ENCODE data around the gene CAGE1. TPM values are rescaled to one million over a fixed set of nuclear protein-coding genes. Genes with fewer than 3 reads are reported as not detected.

The CAGE1 gene
- total RNA-seq, 1 experiment from 2014 or later = not detected

DNA sequence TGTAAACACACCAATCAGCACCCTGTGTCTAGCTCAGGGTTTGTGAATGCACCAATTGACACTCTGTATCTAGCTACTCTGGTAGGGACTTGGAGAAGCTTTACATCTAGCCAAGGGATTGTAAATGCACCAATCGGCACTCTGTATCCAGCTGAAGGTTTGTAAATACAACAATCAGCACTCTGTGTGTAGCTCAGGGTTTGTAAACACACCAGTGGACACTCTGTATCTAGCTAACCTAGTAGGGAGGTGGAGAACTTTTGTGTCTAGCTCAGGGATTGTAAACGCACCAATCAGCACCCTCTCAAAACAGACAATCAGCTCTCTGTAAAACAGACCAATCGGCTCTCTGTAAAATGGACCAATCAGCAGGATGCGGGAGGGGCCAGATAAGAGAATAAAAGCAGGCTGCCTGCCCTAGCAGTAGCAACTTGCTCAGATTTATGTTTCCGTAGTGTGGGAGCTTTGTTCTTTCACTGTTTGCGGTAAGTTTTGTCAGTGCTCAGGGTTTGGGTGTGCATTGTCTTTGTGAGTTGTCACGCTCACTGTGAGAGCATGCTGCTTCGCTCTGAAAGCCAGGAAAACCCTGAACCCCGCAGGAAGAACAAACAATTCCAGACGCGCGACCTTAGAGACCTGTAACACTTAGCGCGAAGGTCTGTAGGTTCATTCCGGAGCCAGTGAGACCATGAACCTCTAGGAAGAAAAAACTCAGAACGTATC, 37.1 kb upstream of the CAGE1 start:
- H3K4me1 Mint-ChIP-seq (ENCODE audit: low read depth, unreplicated experiment) = no peaks in the 10 kb centered on the region
- no peak overlapping the region for H3K27ac Mint-ChIP-seq (ENCODE audit: unreplicated experiment)
- no peak overlapping the region for H3K4me3 Mint-ChIP-seq (ENCODE audit: low read depth, unreplicated experiment)
- no peak for TF ChIP-seq CTCF (IDR thresholded peaks at IDR 0.05; ENCODE audit: unreplicated experiment)
- H3K36me3 Mint-ChIP-seq (ENCODE audit: insufficient read depth, unreplicated experiment) = no peaks in the 10 kb centered on the region
- no peaks in the 10 kb centered on the region for H3K27me3 Mint-ChIP-seq (ENCODE audit: unreplicated experiment)
- no peaks in the 10 kb centered on the region for H3K9me3 Mint-ChIP-seq (ENCODE audit: low read depth, unreplicated experiment)
- BruUV-seq (replicated peaks) = no TSS peak
- DNase-seq = no peak
- intact Hi-C loops (cut with micrococcal nuclease; ENCODE audit: unreplicated experiment) = loop anchor here (5.0 kb wide), 2 partner anchors 116 to 191 kb away; partner anchors contain the start of gene DSP
- CTCF ChIA-PET = interaction anchor here (0.9 kb wide), 1 partner anchor 189 kb away, joined by 3 read pairs; no protein-coding TSS in a partner anchor

DNA sequence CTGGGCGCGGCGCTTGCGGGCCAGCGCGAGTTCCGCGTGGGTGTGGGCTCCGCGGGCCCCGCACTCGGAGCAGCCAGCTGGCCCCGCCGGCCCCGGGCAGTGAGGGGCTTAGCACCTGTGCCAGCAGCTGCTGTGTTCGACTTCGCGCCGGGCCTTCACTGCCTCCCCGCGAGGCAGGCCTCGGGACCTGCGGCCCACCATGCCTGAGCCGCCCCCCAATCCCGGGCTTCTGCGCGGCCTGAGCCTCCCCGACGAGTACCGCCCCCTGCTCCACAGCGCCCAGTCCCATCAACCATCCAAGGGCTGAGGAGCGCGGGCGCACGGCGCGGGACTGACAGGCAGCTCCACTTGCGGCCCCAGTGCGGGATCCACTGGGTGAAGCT, 36.3 kb upstream of the CAGE1 start:
- H3K4me1 Mint-ChIP-seq (ENCODE audit: low read depth, unreplicated experiment) = no peaks in the 10 kb centered on the region
- no TSS peak for BruUV-seq (replicated peaks)
- no peak for TF ChIP-seq CTCF (IDR thresholded peaks at IDR 0.05; ENCODE audit: unreplicated experiment)
- CTCF ChIA-PET = interaction anchor here (0.6 to 1.3 kb wide), 4 partner anchors 135 to 767 kb away, joined by 3 to 12 read pairs (median 4); no protein-coding TSS in a partner anchor
- H3K27ac Mint-ChIP-seq (ENCODE audit: unreplicated experiment) = no peak overlapping the region
- H3K9me3 Mint-ChIP-seq (ENCODE audit: low read depth, unreplicated experiment) = no peaks in the 10 kb centered on the region
- intact Hi-C loops (cut with micrococcal nuclease; ENCODE audit: unreplicated experiment) = loop anchor here (5.0 kb wide), 2 partner anchors 117 to 192 kb away; partner anchors contain the start of gene DSP
- H3K36me3 Mint-ChIP-seq (ENCODE audit: insufficient read depth, unreplicated experiment) = no peaks in the 10 kb centered on the region
- H3K4me3 Mint-ChIP-seq (ENCODE audit: low read depth, unreplicated experiment) = no peak overlapping the region
- H3K27me3 Mint-ChIP-seq (ENCODE audit: unreplicated experiment) = no peaks in the 10 kb centered on the region
- no peak for DNase-seq

DNA sequence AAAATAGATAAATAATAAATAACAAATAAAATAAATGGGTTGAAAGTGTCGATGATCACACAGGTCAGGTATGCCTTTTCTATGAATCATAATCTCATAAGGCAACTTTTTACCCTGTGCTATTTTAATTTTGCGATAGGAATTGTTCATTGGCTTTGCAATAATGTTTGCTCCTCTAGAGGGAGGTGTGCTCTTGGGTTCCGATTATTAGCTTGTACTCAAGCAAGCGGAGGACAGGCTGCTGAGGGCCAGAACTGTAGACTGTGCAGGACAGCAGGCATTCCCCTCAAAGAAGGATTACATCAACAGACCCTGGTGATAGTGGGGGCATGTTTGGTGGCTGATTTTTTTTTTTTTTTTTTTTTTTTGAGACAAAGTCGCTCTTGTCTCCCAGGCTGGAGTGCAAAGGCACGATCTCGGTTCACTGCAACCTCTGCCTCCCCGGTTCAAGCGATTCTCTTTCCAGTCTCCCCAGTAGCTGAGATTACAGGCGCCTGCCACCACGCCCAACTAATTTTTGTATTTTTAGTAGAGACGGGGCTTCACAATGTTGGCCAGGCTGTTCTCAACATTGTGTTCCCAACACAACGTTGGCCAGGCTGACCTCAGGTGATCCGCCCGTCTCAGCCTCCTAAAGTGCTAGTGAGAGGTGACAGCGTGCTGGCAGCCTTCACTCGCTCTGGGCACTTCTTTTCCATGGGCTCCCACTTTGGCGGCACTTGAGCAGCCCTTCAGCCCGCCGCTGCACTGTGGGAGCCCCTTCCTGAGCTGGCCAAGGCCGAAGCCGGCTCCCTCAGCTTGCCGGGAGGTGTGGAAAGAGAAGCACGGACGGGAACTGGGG, 35.6 kb upstream of the CAGE1 start:
- no peaks in the 10 kb centered on the region for H3K9me3 Mint-ChIP-seq (ENCODE audit: low read depth, unreplicated experiment)
- no peaks in the 10 kb centered on the region for H3K36me3 Mint-ChIP-seq (ENCODE audit: insufficient read depth, unreplicated experiment)
- BruUV-seq (replicated peaks) = no TSS peak
- no peaks in the 10 kb centered on the region for H3K4me1 Mint-ChIP-seq (ENCODE audit: low read depth, unreplicated experiment)
- CTCF ChIA-PET = interaction anchor here (0.6 to 1.3 kb wide), 7 partner anchors 119 to 766 kb away, joined by 3 to 12 read pairs (median 4); no protein-coding TSS in a partner anchor
- no peak overlapping the region for H3K27ac Mint-ChIP-seq (ENCODE audit: unreplicated experiment)
- H3K27me3 Mint-ChIP-seq (ENCODE audit: unreplicated experiment) = no peaks in the 10 kb centered on the region
- no peak overlapping the region for H3K4me3 Mint-ChIP-seq (ENCODE audit: low read depth, unreplicated experiment)
- DNase-seq = peak; percentile 12
- intact Hi-C loops (cut with micrococcal nuclease; ENCODE audit: unreplicated experiment) = loop anchor here (5.0 kb wide), 2 partner anchors 117 to 192 kb away; partner anchors contain the start of gene DSP
- TF ChIP-seq CTCF (IDR thresholded peaks at IDR 0.05; ENCODE audit: unreplicated experiment) = no peak

- no peak for TF ChIP-seq CTCF (IDR thresholded peaks at IDR 0.05; ENCODE audit: unreplicated experiment)
- no peak overlapping the region for H3K4me3 Mint-ChIP-seq (ENCODE audit: low read depth, unreplicated experiment)
- CTCF ChIA-PET = no interaction called here
These were observed 34.5 kb upstream of the CAGE1 start for GRCh38 chr6:7424058-7424457.

More at GRCh38 chr6:7424058-7424457, 34.5 kb upstream of the CAGE1 start:
- no TSS peak for BruUV-seq (replicated peaks)
- Mint-ChIP-seq H3K27ac (ENCODE audit: unreplicated experiment) (no peak overlapping the region), H3K36me3 (ENCODE audit: insufficient read depth, unreplicated experiment) (no peaks in the 10 kb centered on the region), H3K27me3 (ENCODE audit: unreplicated experiment) (no peaks in the 10 kb centered on the region), H3K9me3 (ENCODE audit: low read depth, unreplicated experiment) (no peaks in the 10 kb centered on the region), H3K4me1 (ENCODE audit: low read depth, unreplicated experiment) (no peaks in the 10 kb centered on the region)
- no peak for DNase-seq
- intact Hi-C loops (cut with micrococcal nuclease; ENCODE audit: unreplicated experiment) = no loop called here

All from Calu3 (cell line).